ENCODE data around the gene TMEM119.

Gene TMEM119

GRCh38 chr12:108613548-108613947, 15.7 kb upstream of the TMEM119 start:
- TF ChIP-seq CTCF (IDR thresholded peaks at IDR 0.05; ENCODE audit: insufficient read depth, low read length) (no peak), REST (IDR thresholded peaks at IDR 0.05; ENCODE audit: insufficient replicate concordance, low read depth) (no peak), SPI1 (IDR thresholded peaks at IDR 0.05; ENCODE audit: borderline replicate concordance, low read depth) (no peak), POLR2AphosphoS5 (IDR thresholded peaks at IDR 0.05; ENCODE audit: low read depth) (no peak), GABPA (IDR thresholded peaks at IDR 0.05; ENCODE audit: low read depth) (no peak)
- Histone ChIP-seq H3K4me3 (replicated peaks; ENCODE audit: insufficient read depth, low read length) (no peak overlapping the region), H3K27ac (replicated peaks) (no peak overlapping the region), H3K27me3 (ENCODE audit: insufficient read depth, poor library complexity, severe bottlenecking) (no peaks in the 10 kb centered on the region)
- no peak for DNase-seq (ENCODE audit: low read depth in 1 of 2, low spot score in 1 of 2)

GRCh38 chr12:108612788-108613282, 15.0 kb upstream of the TMEM119 start:
- H3K27ac ChIP-seq (replicated peaks) = no peak overlapping the region
- H3K27me3 ChIP-seq (ENCODE audit: insufficient read depth, poor library complexity, severe bottlenecking) = no peaks in the 10 kb centered on the region
- H3K4me3 ChIP-seq (replicated peaks; ENCODE audit: insufficient read depth, low read length) = no peak overlapping the region
- no peak for DNase-seq (ENCODE audit: low read depth in 1 of 2, low spot score in 1 of 2)
- no peak for TF ChIP-seq CTCF (IDR thresholded peaks at IDR 0.05; ENCODE audit: insufficient read depth, low read length)
- TF ChIP-seq REST (IDR thresholded peaks at IDR 0.05; ENCODE audit: insufficient replicate concordance, low read depth) = no peak
- no peak for TF ChIP-seq SPI1 (IDR thresholded peaks at IDR 0.05; ENCODE audit: borderline replicate concordance, low read depth)
- TF ChIP-seq POLR2AphosphoS5 (IDR thresholded peaks at IDR 0.05; ENCODE audit: low read depth) = no peak
- no peak for TF ChIP-seq GABPA (IDR thresholded peaks at IDR 0.05; ENCODE audit: low read depth)

- DNase-seq (ENCODE audit: low read depth in 1 of 2, low spot score in 1 of 2) = peak in 1 of 2 experiments; percentile 42
- TF ChIP-seq CTCF (IDR thresholded peaks at IDR 0.05; ENCODE audit: insufficient read depth, low read length) (peak; percentile 48), SPI1 (IDR thresholded peaks at IDR 0.05; ENCODE audit: borderline replicate concordance, low read depth) (no peak)
- no peaks in the 10 kb centered on the region for H3K27me3 ChIP-seq (ENCODE audit: insufficient read depth, poor library complexity, severe bottlenecking)
- H3K4me3 ChIP-seq (replicated peaks; ENCODE audit: insufficient read depth, low read length) = no peak overlapping the region
- no peak overlapping the region for H3K27ac ChIP-seq (replicated peaks)
Observed at GRCh38 chr12:108611884-108612415, 14.1 kb upstream of the TMEM119 start.
